GM19240 (cell line): ENCODE results near the gene PKP3.
"Not testable (repeated sequence)": the region's sequence is repeated elsewhere in the genome, so short reads cannot be mapped to it uniquely, and the experiment has no call there.

Experiments
- DNase-seq: peaks from one replicate; pipeline ENCODE4 v3.0.0; 2011; ENCODE audit warnings: low spot score; ENCODE audit not compliant: insufficient read length

PKP3 gene, protein sequence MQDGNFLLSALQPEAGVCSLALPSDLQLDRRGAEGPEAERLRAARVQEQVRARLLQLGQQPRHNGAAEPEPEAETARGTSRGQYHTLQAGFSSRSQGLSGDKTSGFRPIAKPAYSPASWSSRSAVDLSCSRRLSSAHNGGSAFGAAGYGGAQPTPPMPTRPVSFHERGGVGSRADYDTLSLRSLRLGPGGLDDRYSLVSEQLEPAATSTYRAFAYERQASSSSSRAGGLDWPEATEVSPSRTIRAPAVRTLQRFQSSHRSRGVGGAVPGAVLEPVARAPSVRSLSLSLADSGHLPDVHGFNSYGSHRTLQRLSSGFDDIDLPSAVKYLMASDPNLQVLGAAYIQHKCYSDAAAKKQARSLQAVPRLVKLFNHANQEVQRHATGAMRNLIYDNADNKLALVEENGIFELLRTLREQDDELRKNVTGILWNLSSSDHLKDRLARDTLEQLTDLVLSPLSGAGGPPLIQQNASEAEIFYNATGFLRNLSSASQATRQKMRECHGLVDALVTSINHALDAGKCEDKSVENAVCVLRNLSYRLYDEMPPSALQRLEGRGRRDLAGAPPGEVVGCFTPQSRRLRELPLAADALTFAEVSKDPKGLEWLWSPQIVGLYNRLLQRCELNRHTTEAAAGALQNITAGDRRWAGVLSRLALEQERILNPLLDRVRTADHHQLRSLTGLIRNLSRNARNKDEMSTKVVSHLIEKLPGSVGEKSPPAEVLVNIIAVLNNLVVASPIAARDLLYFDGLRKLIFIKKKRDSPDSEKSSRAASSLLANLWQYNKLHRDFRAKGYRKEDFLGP

DNA sequence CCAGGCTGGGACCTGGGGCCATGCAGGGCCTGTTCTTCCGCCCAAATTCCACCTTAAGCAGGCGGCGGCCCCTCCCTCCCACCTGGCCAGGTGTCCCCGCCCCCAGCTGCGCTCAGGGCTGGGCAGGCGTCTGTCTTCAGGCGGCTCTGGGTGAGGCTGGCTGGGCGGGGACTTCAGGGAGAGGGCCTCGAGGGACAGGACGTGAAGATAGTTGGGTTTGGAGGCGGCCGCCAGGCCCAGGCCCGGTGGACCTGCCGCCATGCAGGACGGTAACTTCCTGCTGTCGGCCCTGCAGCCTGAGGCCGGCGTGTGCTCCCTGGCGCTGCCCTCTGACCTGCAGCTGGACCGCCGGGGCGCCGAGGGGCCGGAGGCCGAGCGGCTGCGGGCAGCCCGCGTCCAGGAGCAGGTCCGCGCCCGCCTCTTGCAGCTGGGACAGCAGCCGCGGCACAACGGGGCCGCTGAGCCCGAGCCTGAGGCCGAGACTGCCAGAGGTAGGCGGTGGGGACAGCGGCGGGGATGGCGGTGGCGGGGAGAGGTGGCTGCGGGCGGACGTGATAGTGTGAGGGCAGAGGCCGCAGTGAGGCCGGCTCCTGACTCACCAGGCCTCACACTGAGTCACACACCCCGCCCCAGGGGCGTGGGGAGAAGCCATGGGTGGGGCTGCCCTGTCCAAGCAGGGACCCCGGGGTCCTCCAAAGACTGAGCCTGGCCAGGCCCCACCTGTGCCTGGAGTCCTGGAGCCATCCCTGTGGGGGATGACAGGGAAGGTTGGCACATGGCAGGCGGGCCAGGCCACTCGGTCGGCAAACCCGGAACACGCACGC lies at the start of gene PKP3:
Gene PKP3 (plus strand): TSS at position 176 of the 824 bp plus-strand sequence. CDS start 84 bp downstream, at position 260.
- DNase-seq, result no peak

GRCh38 chr11:344836-345578 lies 49.0 kb upstream of the PKP3 start:
- no peak for DNase-seq

DNA sequence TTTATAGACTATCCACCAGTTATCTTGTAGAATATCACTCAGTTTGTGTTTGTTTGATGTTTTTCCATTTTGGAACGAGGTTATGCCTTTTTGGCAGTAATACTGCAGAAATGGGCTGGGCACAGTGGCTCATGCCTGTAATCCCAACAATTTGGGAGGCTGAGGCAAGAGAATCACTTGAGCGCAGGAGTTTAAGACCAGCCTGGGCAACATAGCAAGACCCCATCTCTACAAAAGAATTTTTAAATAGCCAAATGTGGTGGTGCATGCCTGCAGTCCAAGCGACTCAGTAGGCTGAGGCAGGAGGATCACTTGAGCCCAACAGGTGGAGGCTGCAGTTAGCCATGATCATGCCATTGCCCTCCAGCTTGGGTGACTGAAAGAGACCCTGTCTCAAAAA lies 47.5 kb upstream of the PKP3 start:
- DNase-seq, result no peak

- not testable (repeated sequence) for DNase-seq
These were observed 44.6 kb upstream of the PKP3 start for GRCh38 chr11:349270-349954.

DNA sequence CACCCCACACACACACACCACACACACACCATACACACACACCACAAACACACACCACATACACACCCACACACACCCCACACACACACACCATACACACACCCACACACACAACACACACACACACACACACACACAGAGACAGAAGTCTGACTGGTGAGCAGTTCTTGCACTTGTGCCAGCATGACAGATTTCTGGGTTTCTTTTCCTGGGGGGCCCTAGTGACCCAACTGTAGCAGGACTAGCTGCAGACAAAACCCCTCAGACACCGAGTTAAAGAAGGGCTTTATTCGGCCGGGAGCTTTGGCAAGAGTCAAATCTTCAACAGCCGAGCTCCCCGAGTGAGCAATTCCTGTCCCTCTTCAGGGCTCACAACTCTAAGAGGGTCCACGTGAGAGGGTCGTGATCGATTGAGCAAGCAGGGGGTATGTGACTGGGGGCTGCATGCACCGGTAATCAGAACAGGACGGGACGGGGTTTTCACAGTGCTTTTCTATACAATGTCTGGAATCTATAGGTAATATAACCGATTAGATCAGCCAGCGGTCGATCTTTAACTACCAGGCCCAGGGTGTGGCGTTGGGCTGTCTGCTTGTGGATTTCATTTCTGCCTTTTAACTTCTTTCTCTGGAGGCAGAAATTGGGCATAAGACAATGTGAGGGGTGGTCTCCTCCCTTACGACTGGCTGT lies 43.8 kb upstream of the PKP3 start:
- not testable (repeated sequence) for DNase-seq

GRCh38 chr11:350723-351255 lies 43.2 kb upstream of the PKP3 start:
- DNase-seq, result no peak

GRCh38 chr11:351411-351810 lies 42.6 kb upstream of the PKP3 start:
- DNase-seq, result no peak

DNA sequence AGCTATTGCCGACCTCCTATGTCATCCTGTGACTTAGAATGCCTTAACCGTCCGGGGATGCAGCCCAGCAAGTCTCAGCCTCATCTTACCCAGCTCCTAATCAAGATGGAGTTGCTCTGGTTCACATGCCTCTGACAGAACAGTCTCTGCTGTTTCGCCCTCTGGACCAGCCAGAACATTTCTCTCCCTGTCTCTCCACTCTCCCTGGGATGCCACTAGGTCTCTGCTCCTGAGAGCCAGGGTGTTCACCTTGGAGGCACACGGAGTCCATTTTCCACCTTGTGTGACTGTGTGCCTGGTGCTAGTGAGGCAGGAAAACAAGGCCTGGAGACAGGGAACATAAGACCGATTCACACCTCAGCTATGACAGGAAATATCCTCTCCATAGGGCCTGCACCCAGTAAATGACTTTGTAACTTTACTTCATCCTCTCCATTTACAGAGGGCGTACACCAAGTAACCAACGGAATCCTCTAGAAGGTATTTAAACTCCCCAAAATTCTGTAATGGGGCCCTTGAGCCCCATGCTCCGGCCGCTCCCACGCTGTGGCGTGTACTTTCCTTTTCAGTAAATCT lies 41.5 kb upstream of the PKP3 start:
- DNase-seq, result no peak

- no peak for DNase-seq
These were observed 40.7 kb upstream of the PKP3 start for GRCh38 chr11:353179-353873.

GRCh38 chr11:355581-356458 lies 38.2 kb upstream of the PKP3 start:
- DNase-seq, result no peak

DNA sequence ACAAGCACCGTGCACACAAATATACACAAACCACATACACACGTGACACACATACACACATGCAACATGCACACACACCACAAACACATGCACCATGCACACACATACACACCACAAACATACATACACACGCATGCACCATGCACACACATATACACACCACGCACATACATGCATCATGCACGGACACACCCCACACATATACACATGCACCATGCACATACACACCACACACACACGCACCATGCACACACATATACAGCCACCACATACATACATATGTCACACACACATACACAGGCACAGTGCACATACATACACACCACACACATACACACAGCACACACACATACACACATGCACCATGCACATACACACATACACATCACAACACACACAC lies 37.4 kb upstream of the PKP3 start:
- DNase-seq, result no peak

DNA sequence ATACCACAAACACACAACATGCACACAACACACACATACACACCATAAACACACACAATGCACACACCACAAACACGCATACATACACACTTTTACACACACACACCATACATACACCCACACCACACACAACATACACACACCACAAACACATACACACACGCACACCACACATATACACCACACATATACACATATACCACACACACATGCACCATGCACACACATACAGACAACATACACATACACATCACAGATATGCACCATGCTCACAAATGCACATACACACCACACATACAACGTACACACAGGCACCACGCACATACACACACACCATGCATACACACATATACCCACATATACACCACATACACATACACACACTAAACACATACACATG lies 36.4 kb upstream of the PKP3 start:
- DNase-seq, result no peak

DNA sequence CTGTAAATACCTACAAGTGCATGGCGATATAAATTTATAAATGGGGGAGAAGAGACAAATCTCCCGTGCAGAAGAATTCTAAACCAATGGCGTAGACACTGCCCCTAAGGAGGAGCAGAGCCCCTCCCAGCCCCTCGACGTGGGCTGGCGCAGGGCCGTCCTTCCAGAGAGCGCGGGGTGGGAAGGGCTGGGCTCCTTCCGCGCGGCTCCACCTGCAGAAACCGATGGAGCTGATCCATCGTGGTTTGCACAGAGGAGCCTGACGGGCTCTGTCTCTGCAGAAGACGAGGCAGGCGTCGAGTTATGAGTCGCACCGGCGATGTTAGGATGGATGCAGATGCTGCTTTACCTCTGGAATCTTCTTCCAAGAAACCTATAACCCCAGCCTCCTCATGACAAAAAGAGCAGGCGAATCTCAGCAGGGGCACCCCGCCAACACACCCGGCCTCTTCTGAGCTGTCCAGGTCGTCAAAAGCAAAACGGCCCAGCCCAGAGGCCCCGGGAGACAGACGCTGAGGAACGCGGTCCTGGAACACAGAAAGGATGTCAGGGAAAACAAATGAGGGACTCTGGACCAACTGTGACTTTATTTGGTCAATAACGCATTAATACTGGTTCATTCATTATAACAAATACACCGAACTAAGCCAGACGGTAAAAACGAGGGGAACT lies 35.7 kb upstream of the PKP3 start:
- no peak for DNase-seq

- no peak for DNase-seq
These were observed 34.8 kb upstream of the PKP3 start for GRCh38 chr11:359181-359714.

- DNase-seq, result no peak
These were observed 33.4 kb upstream of the PKP3 start for GRCh38 chr11:360326-361280.
